Measurements from ENCODE around the gene TUBB6. TPM values are rescaled to one million over a fixed set of nuclear protein-coding genes. Genes with fewer than 3 reads are reported as not detected.

TUBB6 gene
- total and polyA plus RNA-seq, 2 experiments from 2014 or later: 148 to 329 TPM

DNA sequence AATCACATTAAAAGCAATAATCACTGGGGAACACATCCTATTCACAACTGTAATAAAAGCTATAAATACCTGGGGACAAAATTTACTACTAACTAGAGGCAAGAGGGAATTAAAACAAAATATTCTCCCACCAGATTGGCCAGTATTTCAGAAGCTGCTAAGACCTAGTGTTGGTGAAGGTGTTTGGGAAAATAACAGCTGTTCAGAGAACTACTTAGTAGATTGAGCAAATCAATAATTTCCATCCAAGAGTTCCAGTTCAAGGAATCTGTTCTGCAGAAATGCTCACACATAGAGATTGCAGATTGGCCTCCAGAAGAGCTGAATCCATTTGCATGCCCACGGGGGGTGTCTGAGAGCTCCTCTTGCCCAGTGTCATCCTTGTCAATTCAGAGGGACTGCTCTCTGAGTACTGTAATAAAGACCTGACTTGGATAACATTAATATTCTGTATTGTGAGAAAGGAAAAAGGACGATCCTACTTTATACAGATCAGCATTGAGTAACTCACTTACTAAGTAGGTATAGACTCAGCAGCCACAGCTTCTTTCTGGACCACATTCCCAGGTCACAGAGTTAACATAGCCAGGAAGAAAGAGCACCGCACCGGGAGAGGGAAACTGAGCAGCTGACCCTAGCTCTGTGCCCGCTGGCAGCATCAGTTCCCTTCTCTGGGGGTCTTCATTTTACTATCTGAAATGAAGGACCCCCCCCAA lies 5.6 kb downstream of the TUBB6 start:
- H3K27ac ChIP-seq (ENCODE audit: low read depth): no peak overlapping the region
- ATAC-seq (peak; percentile 22; the same call in 2 of the 3 replicates), DNase-seq (ENCODE audit: low spot score) (no peak)
- H3F3A ChIP-seq (replicated peaks; ENCODE audit: low read depth): 0 out of 2 replicates have a peak, but pooled peaks cover 7% of the 10 kb centered on the region
- H3K4me1 Mint-ChIP-seq: peaks cover 20% of the 10 kb centered on the region
- H3K27me3 Mint-ChIP-seq (ENCODE audit: insufficient read depth, low read depth, poor library complexity): peaks cover 12% of the 10 kb centered on the region
- no peak overlapping the region for H2AFZ ChIP-seq
- TF ChIP-seq, protein P1, sequence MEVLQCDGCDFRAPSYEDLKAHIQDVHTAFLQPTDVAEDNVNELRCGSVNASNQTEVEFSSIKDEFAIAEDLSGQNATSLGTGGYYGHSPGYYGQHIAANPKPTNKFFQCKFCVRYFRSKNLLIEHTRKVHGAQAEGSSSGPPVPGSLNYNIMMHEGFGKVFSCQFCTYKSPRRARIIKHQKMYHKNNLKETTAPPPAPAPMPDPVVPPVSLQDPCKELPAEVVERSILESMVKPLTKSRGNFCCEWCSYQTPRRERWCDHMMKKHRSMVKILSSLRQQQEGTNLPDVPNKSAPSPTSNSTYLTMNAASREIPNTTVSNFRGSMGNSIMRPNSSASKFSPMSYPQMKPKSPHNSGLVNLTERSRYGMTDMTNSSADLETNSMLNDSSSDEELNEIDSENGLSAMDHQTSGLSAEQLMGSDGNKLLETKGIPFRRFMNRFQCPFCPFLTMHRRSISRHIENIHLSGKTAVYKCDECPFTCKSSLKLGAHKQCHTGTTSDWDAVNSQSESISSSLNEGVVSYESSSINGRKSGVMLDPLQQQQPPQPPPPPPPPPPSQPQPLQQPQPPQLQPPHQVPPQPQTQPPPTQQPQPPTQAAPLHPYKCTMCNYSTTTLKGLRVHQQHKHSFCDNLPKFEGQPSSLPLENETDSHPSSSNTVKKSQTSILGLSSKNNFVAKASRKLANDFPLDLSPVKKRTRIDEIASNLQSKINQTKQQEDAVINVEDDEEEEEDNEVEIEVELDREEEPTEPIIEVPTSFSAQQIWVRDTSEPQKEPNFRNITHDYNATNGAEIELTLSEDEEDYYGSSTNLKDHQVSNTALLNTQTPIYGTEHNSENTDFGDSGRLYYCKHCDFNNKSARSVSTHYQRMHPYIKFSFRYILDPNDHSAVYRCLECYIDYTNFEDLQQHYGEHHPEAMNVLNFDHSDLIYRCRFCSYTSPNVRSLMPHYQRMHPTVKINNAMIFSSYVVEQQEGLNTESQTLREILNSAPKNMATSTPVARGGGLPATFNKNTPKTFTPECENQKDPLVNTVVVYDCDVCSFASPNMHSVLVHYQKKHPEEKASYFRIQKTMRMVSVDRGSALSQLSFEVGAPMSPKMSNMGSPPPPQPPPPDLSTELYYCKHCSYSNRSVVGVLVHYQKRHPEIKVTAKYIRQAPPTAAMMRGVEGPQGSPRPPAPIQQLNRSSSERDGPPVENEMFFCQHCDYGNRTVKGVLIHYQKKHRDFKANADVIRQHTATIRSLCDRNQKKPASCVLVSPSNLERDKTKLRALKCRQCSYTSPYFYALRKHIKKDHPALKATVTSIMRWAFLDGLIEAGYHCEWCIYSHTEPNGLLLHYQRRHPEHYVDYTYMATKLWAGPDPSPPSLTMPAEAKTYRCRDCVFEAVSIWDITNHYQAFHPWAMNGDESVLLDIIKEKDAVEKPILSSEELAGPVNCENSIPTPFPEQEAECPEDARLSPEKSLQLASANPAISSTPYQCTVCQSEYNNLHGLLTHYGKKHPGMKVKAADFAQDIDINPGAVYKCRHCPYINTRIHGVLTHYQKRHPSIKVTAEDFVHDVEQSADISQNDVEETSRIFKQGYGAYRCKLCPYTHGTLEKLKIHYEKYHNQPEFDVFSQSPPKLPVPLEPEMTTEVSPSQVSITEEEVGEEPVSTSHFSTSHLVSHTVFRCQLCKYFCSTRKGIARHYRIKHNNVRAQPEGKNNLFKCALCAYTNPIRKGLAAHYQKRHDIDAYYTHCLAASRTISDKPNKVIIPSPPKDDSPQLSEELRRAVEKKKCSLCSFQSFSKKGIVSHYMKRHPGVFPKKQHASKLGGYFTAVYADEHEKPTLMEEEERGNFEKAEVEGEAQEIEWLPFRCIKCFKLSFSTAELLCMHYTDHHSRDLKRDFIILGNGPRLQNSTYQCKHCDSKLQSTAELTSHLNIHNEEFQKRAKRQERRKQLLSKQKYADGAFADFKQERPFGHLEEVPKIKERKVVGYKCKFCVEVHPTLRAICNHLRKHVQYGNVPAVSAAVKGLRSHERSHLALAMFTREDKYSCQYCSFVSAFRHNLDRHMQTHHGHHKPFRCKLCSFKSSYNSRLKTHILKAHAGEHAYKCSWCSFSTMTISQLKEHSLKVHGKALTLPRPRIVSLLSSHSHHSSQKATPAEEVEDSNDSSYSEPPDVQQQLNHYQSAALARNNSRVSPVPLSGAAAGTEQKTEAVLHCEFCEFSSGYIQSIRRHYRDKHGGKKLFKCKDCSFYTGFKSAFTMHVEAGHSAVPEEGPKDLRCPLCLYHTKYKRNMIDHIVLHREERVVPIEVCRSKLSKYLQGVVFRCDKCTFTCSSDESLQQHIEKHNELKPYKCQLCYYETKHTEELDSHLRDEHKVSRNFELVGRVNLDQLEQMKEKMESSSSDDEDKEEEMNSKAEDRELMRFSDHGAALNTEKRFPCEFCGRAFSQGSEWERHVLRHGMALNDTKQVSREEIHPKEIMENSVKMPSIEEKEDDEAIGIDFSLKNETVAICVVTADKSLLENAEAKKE (CRISPR knock-in tag; IDR thresholded peaks at IDR 0.05): no peak
- TF ChIP-seq JUNB (IDR thresholded peaks at IDR 0.05; ENCODE audit: unreplicated experiment): no peak
- TF ChIP-seq EZH2phosphoT487 (IDR thresholded peaks at IDR 0.05; ENCODE audit: unreplicated experiment): no peak
- no peak for TF ChIP-seq ZNF114 (CRISPR knock-in tag; IDR thresholded peaks at IDR 0.05)
- TF ChIP-seq EZH2 (IDR thresholded peaks at IDR 0.05; ENCODE audit: low read depth, unreplicated experiment): no peak
- TF ChIP-seq CREB1 (CRISPR knock-in tag; IDR thresholded peaks at IDR 0.05; ENCODE audit: low read depth): no peak
- TF ChIP-seq, protein P2, sequence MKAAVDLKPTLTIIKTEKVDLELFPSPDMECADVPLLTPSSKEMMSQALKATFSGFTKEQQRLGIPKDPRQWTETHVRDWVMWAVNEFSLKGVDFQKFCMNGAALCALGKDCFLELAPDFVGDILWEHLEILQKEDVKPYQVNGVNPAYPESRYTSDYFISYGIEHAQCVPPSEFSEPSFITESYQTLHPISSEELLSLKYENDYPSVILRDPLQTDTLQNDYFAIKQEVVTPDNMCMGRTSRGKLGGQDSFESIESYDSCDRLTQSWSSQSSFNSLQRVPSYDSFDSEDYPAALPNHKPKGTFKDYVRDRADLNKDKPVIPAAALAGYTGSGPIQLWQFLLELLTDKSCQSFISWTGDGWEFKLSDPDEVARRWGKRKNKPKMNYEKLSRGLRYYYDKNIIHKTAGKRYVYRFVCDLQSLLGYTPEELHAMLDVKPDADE (IDR thresholded peaks at IDR 0.05): no peak
- no peak for TF ChIP-seq ZNF331 (CRISPR knock-in tag; IDR thresholded peaks at IDR 0.05; ENCODE audit: low read depth)
- TF ChIP-seq, protein P3, sequence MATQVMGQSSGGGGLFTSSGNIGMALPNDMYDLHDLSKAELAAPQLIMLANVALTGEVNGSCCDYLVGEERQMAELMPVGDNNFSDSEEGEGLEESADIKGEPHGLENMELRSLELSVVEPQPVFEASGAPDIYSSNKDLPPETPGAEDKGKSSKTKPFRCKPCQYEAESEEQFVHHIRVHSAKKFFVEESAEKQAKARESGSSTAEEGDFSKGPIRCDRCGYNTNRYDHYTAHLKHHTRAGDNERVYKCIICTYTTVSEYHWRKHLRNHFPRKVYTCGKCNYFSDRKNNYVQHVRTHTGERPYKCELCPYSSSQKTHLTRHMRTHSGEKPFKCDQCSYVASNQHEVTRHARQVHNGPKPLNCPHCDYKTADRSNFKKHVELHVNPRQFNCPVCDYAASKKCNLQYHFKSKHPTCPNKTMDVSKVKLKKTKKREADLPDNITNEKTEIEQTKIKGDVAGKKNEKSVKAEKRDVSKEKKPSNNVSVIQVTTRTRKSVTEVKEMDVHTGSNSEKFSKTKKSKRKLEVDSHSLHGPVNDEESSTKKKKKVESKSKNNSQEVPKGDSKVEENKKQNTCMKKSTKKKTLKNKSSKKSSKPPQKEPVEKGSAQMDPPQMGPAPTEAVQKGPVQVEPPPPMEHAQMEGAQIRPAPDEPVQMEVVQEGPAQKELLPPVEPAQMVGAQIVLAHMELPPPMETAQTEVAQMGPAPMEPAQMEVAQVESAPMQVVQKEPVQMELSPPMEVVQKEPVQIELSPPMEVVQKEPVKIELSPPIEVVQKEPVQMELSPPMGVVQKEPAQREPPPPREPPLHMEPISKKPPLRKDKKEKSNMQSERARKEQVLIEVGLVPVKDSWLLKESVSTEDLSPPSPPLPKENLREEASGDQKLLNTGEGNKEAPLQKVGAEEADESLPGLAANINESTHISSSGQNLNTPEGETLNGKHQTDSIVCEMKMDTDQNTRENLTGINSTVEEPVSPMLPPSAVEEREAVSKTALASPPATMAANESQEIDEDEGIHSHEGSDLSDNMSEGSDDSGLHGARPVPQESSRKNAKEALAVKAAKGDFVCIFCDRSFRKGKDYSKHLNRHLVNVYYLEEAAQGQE (IDR thresholded peaks at IDR 0.05; ENCODE audit: unreplicated experiment): no peak
- no peak for TF ChIP-seq NANOG (IDR thresholded peaks at IDR 0.05; ENCODE audit: borderline replicate concordance)
- TF ChIP-seq STAT1 (IDR thresholded peaks at IDR 0.05; ENCODE audit: unreplicated experiment): no peak
- no peak for TF ChIP-seq POLR2AphosphoS5 (IDR thresholded peaks at IDR 0.05; ENCODE audit: low read depth)
- TF ChIP-seq, protein P4, sequence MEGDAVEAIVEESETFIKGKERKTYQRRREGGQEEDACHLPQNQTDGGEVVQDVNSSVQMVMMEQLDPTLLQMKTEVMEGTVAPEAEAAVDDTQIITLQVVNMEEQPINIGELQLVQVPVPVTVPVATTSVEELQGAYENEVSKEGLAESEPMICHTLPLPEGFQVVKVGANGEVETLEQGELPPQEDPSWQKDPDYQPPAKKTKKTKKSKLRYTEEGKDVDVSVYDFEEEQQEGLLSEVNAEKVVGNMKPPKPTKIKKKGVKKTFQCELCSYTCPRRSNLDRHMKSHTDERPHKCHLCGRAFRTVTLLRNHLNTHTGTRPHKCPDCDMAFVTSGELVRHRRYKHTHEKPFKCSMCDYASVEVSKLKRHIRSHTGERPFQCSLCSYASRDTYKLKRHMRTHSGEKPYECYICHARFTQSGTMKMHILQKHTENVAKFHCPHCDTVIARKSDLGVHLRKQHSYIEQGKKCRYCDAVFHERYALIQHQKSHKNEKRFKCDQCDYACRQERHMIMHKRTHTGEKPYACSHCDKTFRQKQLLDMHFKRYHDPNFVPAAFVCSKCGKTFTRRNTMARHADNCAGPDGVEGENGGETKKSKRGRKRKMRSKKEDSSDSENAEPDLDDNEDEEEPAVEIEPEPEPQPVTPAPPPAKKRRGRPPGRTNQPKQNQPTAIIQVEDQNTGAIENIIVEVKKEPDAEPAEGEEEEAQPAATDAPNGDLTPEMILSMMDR (conservative IDR thresholded peaks at IDR 0.05; ENCODE audit: low read depth in 2 of 2): no peak
- peaks cover 11% of the 10 kb centered on the region; the same call in 2 of the 3 replicates for H3K9me3 Mint-ChIP-seq
- no peak overlapping the region for H3K4me3 Mint-ChIP-seq
- H3K36me3 ChIP-seq (ENCODE audit: insufficient read depth): peaks cover 42% of the 10 kb centered on the region
- H3K79me2 ChIP-seq (replicated peaks; ENCODE audit: insufficient read depth): peaks cover 66% of the 10 kb centered on the region
- no peak overlapping the region for H3K4me3 ChIP-seq
- no peak overlapping the region for H3K27ac Mint-ChIP-seq
- H3K4me2 ChIP-seq: no peak overlapping the region
- peaks cover 15% of the 10 kb centered on the region; the same call in 1 of the 2 replicates for H4K20me1 ChIP-seq (replicated peaks; ENCODE audit: insufficient read depth)
- peaks cover 19% of the 10 kb centered on the region for H3K4me1 ChIP-seq (ENCODE audit: insufficient read depth)
- no peaks in the 10 kb centered on the region for H3K9me2 ChIP-seq (ENCODE audit: insufficient read depth)
- no peaks in the 10 kb centered on the region for H3K27me3 ChIP-seq (ENCODE audit: insufficient read depth)
- H3K36me3 Mint-ChIP-seq (ENCODE audit: low read depth): peaks cover 55% of the 10 kb centered on the region
